HG03558 (cell line): ENCODE measurements around the gene GRIA1.

Experiments used
- ATAC-seq: cut with Tn5 transposase; IDR thresholded peaks from one replicate; pipeline ENCODE4 v1.9.1; 2021; ENCODE audit warnings: moderate number of reproducible peaks; ENCODE audit not compliant: unreplicated experiment; ENCODE audit errors: extremely low read depth

The GRIA1 gene

GRCh38 chr5:153543959-153544470 lies 53.5 kb downstream of the GRIA1 start:
- ATAC-seq: no peak

GRCh38 chr5:153544706-153545105 lies 54.2 kb downstream of the GRIA1 start:
- ATAC-seq: no peak

- no peak for ATAC-seq
Measured at GRCh38 chr5:153546566-153546965, 56.1 kb downstream of the GRIA1 start.

- ATAC-seq: no peak
Measured at GRCh38 chr5:153551537-153552079, 61.1 kb downstream of the GRIA1 start.

GRCh38 chr5:153552886-153553285 lies 62.4 kb downstream of the GRIA1 start:
- no peak for ATAC-seq

GRCh38 chr5:153555420-153556114 lies 65.1 kb downstream of the GRIA1 start:
- no peak for ATAC-seq

GRCh38 chr5:153558957-153559356 lies 68.5 kb downstream of the GRIA1 start:
- ATAC-seq: no peak

GRCh38 chr5:153559926-153560325 lies 69.5 kb downstream of the GRIA1 start:
- no peak for ATAC-seq

- ATAC-seq: no peak
Measured at GRCh38 chr5:153562189-153562588, 71.7 kb downstream of the GRIA1 start.

GRCh38 chr5:153565822-153566221 lies 75.4 kb downstream of the GRIA1 start:
- no peak for ATAC-seq

GRCh38 chr5:153569036-153569435 lies 78.6 kb downstream of the GRIA1 start:
- no peak for ATAC-seq

- no peak for ATAC-seq
Measured at GRCh38 chr5:153571162-153571561, 80.7 kb downstream of the GRIA1 start.

- ATAC-seq: no peak
Measured at GRCh38 chr5:153572411-153573145, 82.1 kb downstream of the GRIA1 start.

GRCh38 chr5:153573326-153574033 lies 83.0 kb downstream of the GRIA1 start:
- ATAC-seq: no peak

- ATAC-seq: no peak
Measured at GRCh38 chr5:153584126-153584959, 93.9 kb downstream of the GRIA1 start.

- ATAC-seq: no peak
Measured at GRCh38 chr5:153584960-153585359, 94.5 kb downstream of the GRIA1 start.

GRCh38 chr5:153585622-153586277 lies 95.3 kb downstream of the GRIA1 start:
- ATAC-seq: no peak

- ATAC-seq: no peak
Measured at GRCh38 chr5:153592081-153592480, 101.6 kb downstream of the GRIA1 start.

GRCh38 chr5:153594785-153595184 lies 104.3 kb downstream of the GRIA1 start:
- no peak for ATAC-seq
